SK-N-SH treated with all-trans-retinoic acid at 6 μM for 48 hours (cell line): ENCODE data around the gene KCNIP4.

ENCODE experiments used
- RARB ChIP-seq: fragments of 250-450 bp; sonication (Bioruptor Pico); IDR thresholded peaks from 2 replicates; pipeline ENCODE4 v1.8.0; 2021; ENCODE audit warnings: mild to moderate bottlenecking, moderate library complexity
- TF ChIP-seq, protein P1 (sequence below): fragments of 250-450 bp; sonication (Bioruptor Pico); IDR thresholded peaks from 2 replicates; pipeline ENCODE4 v1.8.0; 2020; ENCODE audit warnings: mild to moderate bottlenecking, moderate library complexity, borderline replicate concordance

GRCh38 chr4:21826071-21826470, 122.5 kb downstream of the KCNIP4 start:
- TF ChIP-seq, protein P1, sequence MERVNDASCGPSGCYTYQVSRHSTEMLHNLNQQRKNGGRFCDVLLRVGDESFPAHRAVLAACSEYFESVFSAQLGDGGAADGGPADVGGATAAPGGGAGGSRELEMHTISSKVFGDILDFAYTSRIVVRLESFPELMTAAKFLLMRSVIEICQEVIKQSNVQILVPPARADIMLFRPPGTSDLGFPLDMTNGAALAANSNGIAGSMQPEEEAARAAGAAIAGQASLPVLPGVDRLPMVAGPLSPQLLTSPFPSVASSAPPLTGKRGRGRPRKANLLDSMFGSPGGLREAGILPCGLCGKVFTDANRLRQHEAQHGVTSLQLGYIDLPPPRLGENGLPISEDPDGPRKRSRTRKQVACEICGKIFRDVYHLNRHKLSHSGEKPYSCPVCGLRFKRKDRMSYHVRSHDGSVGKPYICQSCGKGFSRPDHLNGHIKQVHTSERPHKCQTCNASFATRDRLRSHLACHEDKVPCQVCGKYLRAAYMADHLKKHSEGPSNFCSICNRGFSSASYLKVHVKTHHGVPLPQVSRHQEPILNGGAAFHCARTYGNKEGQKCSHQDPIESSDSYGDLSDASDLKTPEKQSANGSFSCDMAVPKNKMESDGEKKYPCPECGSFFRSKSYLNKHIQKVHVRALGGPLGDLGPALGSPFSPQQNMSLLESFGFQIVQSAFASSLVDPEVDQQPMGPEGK (CRISPR knock-in tag): no peak
- no peak for TF ChIP-seq RARB (CRISPR knock-in tag)
